Gastroesophageal sphincter (tissue), 3 donors: ENCODE data around the gene HOXC9.

Source experiments
- POLR2A ChIP-seq, 2 donors: fragments of 450-650 bp; IDR thresholded peaks; one replicate each; pipeline ENCODE4 v1.6.1; 2017; ENCODE audit warnings: antibody characterized with exemption in 2 of 2, mild to moderate bottlenecking in 2 of 2, moderate library complexity in 1 of 2
- POLR2AphosphoS5 ChIP-seq: sonication (generic); formaldehyde crosslinking; IDR thresholded peaks from one replicate; pipeline ENCODE4 v1.6.1; 2017; ENCODE audit warnings: antibody characterized with exemption
- TF ChIP-seq, protein P1 (sequence below), 4 experiments: fragments of 200-600 bp in 2 of 4; fragments of 450-650 bp in 2 of 4; sonication (generic) in 1 of 4; IDR thresholded peaks; one replicate each; pipeline ENCODE4 v1.5.1; 2017 to 2019; ENCODE audit warnings: antibody characterized with exemption in 4 of 4, mild to moderate bottlenecking in 2 of 4, moderate library complexity in 2 of 4

DNA sequence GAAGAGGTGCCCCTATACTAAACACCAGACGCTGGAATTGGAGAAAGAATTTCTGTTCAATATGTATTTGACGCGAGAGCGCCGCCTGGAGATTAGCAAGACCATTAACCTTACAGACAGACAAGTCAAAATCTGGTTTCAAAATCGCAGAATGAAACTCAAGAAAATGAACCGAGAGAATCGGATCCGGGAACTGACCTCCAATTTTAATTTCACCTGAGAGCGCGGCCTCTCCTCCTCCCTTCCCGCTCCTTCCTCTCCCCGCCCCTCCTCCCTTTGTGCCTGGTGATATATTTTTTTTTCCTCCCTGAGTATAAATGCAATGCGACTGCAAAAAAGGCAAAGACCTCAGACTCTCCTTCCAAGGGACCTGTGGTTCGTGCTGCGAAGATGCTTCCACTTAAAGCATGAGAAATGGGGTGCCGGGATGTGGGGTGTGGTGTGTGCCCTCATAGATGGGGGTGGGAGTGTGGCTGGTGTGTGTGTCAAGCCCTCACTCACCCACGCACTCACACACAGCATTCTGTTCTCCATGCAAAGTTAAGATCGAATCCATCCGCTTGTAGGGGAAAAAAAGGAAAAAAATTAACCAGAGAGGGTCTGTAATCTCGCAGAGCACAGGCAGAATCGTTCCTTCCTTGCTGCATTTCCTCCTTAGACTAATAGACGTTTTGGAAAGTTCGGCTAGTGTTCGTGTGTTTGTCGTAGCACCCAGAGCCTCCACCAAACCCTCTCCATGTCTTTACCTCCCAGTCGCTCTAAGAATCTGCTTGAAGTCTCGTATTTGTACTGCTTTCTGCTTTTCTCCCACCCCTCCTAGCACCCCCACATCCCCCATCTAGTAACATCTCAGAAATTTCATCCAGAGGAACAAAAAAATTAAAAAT, 10.5 kb upstream of the HOXC9 start:
- TF ChIP-seq, protein P1, sequence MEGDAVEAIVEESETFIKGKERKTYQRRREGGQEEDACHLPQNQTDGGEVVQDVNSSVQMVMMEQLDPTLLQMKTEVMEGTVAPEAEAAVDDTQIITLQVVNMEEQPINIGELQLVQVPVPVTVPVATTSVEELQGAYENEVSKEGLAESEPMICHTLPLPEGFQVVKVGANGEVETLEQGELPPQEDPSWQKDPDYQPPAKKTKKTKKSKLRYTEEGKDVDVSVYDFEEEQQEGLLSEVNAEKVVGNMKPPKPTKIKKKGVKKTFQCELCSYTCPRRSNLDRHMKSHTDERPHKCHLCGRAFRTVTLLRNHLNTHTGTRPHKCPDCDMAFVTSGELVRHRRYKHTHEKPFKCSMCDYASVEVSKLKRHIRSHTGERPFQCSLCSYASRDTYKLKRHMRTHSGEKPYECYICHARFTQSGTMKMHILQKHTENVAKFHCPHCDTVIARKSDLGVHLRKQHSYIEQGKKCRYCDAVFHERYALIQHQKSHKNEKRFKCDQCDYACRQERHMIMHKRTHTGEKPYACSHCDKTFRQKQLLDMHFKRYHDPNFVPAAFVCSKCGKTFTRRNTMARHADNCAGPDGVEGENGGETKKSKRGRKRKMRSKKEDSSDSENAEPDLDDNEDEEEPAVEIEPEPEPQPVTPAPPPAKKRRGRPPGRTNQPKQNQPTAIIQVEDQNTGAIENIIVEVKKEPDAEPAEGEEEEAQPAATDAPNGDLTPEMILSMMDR (IDR thresholded peaks at IDR 0.05), result no peak
- TF ChIP-seq POLR2A (IDR thresholded peaks at IDR 0.05) (no peak), POLR2AphosphoS5 (no peak)
